GM10248 (cell line): ENCODE data around the gene COL15A1.

Experiments
- CTCF ChIA-PET: fragments of 300-600 bp; sonication (Branson Sonifier 250); formaldehyde crosslinking; extraction: SDS; loops from one replicate; lab custom pipeline; 2021; ENCODE audit warnings: antibody characterized with exemption; lab: Yijun Ruan, JAX
- POLR2A ChIA-PET: fragments of 350-650 bp; sonication (Branson Sonifier 250); formaldehyde crosslinking; extraction: SDS; loops from one replicate; lab custom pipeline; 2020; ENCODE audit warnings: antibody characterized with exemption; lab: Yijun Ruan, JAX
- DNase-seq: peaks from one replicate; pipeline ENCODE4 v3.0.0; 2012; ENCODE audit errors: extremely low spot score
- TF ChIP-seq, protein P1 (sequence below): IDR thresholded peaks from 2 replicates; pipeline ENCODE4 v1.5.1; 2012; ENCODE audit warnings: mild to moderate bottlenecking, low read depth; ENCODE audit errors: extremely low read depth, missing control alignments, control extremely low read depth

COL15A1 gene

DNA sequence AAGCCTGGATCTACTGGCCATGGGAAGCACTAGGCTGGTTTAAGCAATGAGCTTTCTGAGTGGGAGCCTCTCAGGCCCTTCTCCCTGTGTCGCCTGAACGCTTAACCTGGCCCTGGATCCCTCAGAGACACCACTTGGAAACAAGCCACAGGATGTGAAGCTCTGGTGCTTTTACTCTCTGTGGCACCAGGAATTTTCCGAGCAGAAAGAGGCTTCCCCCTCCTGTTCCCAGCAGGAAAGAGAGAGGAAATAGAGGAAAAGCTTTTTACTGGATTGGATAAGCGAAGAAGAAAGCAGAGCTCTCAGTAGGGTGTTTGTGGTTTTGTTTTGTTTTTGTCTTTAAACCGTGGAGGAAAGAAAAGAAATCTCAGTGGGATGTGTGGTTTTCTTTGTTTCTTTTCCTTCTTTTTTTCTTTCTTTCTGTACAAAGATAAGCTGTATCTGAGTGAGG is 34.5 kb downstream of the COL15A1 start:
- CTCF ChIA-PET = interaction anchor here (1.1 to 8.6 kb wide), 10 partner anchors 9 to 163 kb away, joined by 3 to 97 read pairs (median 5); no protein-coding TSS in a partner anchor
- DNase-seq = no peak
- TF ChIP-seq, protein P1, sequence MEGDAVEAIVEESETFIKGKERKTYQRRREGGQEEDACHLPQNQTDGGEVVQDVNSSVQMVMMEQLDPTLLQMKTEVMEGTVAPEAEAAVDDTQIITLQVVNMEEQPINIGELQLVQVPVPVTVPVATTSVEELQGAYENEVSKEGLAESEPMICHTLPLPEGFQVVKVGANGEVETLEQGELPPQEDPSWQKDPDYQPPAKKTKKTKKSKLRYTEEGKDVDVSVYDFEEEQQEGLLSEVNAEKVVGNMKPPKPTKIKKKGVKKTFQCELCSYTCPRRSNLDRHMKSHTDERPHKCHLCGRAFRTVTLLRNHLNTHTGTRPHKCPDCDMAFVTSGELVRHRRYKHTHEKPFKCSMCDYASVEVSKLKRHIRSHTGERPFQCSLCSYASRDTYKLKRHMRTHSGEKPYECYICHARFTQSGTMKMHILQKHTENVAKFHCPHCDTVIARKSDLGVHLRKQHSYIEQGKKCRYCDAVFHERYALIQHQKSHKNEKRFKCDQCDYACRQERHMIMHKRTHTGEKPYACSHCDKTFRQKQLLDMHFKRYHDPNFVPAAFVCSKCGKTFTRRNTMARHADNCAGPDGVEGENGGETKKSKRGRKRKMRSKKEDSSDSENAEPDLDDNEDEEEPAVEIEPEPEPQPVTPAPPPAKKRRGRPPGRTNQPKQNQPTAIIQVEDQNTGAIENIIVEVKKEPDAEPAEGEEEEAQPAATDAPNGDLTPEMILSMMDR = no peak
- POLR2A ChIA-PET = no interaction called here

DNA sequence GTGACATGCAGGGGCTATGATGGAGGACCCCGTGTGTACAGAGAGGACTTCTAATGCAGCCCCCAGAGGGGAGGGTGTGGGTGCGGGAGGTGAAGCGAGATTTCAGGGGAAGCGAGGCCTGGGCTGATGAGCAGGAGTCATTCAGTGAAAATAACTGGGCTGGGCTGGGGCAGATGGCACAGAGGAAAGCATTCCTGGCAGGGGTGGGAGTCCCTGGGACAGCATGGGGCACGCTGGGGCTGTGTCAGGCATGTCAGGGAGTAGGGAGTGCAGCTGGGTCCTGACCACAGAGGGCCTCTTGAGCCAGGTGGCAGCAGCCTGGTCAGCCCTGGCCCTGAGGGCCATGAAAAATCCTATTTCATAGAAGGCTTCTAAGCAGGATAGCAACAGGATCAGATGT is 36.6 kb downstream of the COL15A1 start:
- no peak for DNase-seq
- CTCF ChIA-PET = interaction anchor here (1.2 kb wide), 1 partner anchor 132 kb away, joined by 3 read pairs; no protein-coding TSS in a partner anchor
- POLR2A ChIA-PET = no interaction called here
- TF ChIP-seq, protein P1 = no peak

DNA sequence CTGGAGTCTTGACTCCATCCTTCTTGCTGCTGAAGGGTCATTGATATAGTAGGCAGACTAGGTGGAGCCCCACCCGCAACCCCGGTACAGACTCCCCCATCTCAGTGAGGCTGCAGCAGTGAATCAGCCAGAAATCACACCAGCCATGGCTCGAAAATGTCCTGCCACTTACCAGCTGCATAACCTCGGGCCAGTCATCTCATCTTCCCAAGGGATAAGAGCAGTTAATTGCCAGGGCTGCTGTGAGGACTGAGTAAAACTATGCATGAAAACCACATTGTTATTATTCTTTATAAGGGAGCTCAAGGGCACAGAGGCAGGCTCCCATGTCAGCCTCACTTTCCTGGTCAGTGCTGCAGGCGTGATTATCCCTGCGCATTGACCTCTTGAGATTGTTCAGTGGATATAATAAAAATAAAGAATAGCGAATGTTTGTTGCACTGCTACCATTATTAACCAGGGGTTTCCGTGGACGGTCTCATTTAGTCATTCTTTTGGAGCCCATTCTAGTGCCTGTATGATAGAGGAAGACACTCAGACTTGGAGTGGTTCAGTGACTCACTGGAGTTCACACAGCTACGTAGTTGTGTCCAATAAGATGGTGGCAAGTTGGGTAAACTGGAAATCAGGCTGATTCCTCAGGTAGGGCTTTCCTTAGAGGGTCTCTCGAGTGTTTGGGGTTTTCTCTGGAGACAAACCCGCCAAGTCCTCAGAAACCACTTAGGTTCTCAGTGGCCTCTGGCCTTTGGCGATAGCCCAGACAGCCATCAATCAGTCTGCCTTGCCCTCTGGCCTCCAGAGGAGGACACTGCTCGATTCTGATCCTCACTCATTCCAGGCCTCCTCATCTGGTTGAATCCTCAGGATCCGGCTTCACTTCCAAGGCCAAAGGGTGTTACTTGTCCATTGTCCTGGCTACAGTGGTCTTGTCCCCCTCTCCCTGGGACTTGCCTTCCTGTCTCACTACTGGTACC is 39.9 kb downstream of the COL15A1 start:
- no peak for DNase-seq
- POLR2A ChIA-PET = no interaction called here
- CTCF ChIA-PET = interaction anchor here (0.9 to 4.9 kb wide), 4 partner anchors 9 to 157 kb away, joined by 3 to 33 read pairs (median 4); no protein-coding TSS in a partner anchor
- TF ChIP-seq, protein P1 = no peak

DNA sequence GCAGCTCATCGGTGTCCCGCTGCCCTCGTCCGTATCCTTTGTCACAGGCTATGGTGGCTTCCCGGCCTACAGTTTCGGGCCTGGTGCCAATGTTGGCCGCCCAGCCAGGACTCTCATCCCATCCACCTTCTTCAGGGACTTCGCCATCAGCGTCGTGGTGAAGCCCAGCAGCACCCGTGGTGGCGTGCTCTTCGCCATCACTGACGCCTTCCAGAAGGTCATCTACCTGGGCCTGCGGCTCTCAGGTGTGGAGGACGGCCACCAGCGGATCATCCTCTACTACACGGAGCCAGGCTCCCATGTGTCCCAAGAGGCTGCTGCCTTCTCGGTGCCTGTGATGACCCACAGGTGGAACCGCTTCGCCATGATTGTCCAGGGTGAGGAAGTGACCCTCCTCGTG is 41.9 kb downstream of the COL15A1 start:
- POLR2A ChIA-PET = no interaction called here
- TF ChIP-seq, protein P1 = no peak
- DNase-seq = no peak
- CTCF ChIA-PET = interaction anchor here (4.9 kb wide), 1 partner anchor 11 kb away, joined by 33 read pairs; no protein-coding TSS in a partner anchor

DNA sequence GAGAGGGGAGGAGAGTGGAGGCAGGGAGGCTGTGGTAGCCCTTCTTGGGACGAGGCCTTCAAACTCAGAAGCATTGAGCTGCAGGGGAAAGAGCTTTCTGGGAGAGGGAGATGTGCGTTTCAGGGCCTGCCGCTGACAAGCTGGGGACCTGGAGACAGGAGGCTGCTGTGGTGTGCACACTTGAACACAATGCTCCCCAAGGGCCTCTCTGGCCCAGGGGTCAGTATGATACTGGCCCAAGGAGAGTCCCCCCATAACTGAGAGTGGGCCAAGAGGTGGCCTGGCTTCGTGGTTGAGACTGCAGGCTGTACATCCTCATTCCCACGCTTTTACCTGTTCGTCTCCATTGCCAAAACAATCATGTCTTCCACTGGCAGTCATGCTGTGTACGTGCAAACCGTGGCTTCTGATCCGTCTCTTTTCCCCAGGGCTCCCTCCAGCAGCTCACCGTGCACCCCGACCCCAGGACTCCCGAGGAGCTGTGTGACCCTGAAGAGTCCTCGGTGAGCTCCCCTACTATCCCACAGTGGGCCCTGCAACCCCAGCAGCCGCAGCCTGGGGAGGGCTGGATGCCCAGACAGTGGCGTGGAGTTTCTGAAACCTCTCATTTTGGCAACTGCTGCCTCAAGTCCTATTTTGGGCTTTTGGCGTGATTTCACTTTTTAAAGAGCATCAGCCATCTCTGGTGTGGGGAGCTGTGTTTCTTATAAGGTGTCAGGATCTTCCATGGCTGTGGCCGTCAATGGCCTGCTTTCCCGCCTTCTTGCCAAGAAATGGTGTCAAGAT is 43.4 kb downstream of the COL15A1 start:
- no peak for DNase-seq
- POLR2A ChIA-PET = no interaction called here
- TF ChIP-seq, protein P1 = no peak
- CTCF ChIA-PET = interaction anchor here (0.9 to 4.9 kb wide), 6 partner anchors 9 to 153 kb away, joined by 3 to 33 read pairs (median 8); no protein-coding TSS in a partner anchor
